HG03196 (cell line): ENCODE results near the gene DCTN5.
A peak's percentile ranks its signal among the peaks of the same experiment; 100 is the strongest.

Experiments used
- ATAC-seq: cut with Tn5 transposase; IDR thresholded peaks from one replicate; pipeline ENCODE4 v1.9.1; 2021; ENCODE audit not compliant: unreplicated experiment

DCTN5 gene

DNA sequence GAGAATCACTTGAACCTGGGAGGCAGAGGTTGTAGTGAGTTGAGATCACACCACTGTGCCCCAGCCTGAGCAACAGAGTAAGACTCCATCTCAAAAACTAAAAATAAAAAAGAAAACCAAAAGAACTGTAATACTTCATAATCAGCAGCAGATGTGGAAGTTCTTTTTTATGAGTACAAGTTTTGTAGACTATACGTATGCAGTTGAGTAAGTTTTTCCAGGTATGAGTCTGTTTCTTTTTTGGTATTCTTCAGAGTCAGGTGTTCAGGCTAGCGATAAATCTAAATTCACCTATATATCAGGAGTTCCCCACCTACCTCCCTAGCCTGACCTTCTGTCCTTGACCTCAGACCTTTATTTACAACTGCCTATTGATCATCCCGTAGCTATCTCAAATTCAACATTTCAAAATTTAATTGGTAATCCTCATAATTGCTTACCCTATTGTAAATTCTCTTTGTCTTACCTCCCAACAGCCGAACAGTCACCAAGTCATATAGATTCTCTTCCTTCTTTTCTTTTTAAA is 10.7 kb downstream of the DCTN5 start:
- no peak for ATAC-seq

DNA sequence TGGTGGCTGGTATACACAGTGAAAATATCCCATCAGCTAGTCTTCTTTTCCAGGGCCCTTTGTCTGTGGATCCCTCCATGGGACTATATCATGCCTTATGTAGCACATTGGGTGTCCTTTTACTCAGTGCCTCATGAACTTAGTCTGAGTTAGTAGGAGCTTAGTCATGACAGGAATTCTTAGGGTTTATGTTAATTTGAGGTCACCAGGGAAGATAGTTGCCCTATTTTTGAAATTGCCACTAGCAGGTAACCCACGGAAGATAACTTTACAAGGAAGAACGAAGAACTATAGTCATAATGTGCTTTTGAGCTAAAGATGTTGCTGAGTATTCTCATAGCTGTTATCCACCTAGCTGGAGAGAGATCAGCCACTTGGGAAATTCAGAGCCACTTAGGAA is 22.7 kb downstream of the DCTN5 start:
- no peak for ATAC-seq

DNA sequence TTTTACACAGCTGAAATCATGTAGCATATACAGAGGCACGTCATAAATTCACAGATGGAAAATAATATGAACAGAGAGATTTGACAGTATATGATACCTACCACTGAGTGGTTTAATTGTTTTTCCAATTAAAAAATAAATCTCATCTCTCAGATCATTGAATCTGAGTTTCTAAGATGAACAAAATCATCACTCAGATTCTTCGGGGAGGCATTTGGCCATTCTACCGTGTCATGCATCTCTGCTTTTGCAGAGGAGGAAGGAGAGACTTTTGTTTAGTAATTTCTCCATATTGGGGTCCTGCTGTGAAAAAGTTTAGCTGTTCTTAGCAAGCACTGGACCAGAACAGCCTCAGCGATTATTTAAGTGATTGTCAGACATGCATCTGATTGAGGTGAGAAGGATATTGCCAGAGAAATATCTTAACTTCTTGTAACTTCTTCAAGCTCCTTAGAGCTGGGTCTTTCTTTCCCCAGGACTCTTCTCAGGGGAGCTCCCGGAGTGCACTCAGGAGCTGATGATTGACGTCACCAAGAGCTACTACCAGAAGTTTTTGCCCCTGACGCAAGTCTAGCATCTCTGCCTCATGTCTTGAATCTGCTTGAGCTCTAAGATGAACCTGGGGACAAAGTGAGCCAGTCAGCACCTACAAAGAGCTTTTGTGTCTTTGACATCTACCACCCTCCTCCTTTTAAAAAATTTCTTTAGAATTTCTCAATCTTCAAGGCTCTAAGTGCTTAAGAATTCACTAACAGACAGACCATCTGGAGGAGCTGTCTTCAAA is 25.5 kb downstream of the DCTN5 start:
- no peak for ATAC-seq

GRCh38 chr16:23667355-23667659 is 26.0 kb downstream of the DCTN5 start:
- ATAC-seq = no peak

- no peak for ATAC-seq
Observed at GRCh38 chr16:23668225-23668624, 27.0 kb downstream of the DCTN5 start.

GRCh38 chr16:23668873-23669272 is 27.6 kb downstream of the DCTN5 start:
- no peak for ATAC-seq

DNA sequence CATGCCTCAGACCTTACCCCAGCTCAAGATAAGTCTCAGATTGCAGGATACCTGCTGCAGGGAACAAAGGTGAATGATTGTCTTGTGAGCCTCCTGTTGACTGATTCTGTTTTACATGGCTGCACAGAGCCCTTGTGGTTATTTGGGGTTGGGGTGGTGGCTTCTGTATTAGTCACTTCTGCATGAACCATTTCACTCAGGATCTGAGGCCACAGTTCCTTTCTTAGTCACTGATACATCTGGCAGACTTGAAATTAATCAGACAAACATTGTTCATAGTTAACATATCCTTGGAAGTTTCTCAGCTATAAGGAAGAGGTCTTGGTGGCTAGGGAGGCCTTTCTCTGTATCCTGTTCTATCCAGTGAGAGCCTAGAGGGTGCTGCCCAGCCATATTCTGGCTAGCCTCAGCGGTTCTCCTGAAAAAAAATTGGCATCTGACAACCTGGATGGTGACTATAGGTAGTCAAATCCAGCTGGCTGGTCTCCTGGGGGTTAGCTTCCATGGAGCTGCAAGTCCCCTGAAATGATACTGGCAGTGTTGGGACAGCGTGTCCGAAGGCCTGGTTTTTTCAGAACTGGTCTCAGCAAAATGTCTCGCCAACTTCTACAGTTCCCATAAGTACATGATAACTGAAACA is 29.0 kb downstream of the DCTN5 start:
- ATAC-seq = peak; percentile 82

- no peak for ATAC-seq
Observed at GRCh38 chr16:23673971-23674614, 32.8 kb downstream of the DCTN5 start.

GRCh38 chr16:23676924-23677480 is 35.7 kb downstream of the DCTN5 start:
- no peak for ATAC-seq

DNA sequence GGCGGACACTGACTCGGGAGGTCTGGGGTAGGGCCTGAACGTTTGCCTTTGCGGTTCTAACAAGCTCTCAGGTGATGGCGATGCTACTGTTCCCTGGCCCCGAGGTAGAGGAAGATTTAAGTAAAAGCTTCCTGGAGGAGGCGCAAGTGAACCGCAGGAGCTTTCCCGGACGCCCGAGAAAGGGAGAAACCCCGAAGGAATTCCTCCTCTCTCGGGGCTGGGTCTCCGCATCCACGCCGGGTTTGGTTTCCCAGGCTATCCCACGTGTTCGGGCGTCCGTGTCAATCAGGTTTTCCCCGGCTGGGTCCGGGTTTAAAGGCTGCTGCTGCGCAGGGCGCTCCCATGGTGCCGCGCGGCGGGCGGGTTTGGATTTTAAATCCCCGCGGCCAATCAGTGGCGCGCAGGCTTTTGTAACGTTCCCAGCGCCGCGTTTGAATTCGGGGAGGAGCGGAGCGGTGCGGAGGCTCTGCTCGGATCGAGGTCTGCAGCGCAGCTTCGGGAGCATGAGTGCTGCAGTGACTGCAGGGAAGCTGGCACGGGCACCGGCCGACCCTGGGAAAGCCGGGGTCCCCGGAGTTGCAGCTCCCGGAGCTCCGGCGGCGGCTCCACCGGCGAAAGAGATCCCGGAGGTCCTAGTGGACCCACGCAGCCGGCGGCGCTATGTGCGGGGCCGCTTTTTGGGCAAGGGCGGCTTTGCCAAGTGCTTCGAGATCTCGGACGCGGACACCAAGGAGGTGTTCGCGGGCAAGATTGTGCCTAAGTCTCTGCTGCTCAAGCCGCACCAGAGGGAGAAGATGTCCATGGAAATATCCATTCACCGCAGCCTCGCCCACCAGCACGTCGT is 37.4 kb downstream of the DCTN5 start, which contains the start of gene PLK1:
PLK1 (plus strand) TSS at position 460 of the 844 bp plus-strand sequence; CDS start at position 504, 44 bp downstream.
- ATAC-seq = peak; percentile 84

DNA sequence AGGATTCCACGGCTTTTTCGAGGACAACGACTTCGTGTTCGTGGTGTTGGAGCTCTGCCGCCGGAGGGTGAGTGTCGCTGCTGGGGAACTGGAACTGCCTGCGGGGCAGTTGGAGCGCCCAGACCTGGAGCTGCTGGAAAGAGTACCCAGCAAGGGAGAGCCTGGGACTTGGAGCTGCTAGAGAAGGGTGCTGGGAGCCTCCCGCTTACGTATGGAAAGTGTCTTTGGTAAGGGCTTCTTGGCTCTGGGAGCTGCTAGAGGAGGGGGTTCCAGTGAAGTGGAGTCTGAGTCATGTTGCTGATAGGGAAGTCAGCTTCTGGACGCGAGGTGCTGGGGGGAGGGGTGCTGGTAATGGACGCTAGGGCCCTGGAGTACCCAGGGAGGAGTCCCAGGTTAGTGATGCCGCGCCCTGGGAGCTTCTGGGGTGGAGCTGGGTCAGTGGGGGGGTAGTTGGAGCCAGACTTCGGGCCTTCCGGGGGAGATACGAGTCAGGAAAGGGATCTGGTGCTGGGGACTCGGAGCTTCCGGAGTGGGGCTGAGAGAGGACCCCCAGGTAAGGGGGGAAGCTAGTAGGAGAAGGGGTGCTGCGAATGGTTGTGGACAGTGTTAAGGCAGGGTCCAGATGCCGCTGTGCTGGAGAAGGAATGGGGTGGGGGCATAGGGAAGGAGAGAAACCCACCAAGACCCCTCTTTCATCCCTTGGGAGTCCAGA is 38.2 kb downstream of the DCTN5 start:
- no peak for ATAC-seq

GRCh38 chr16:23679986-23680336 is 38.7 kb downstream of the DCTN5 start:
- ATAC-seq = no peak

DNA sequence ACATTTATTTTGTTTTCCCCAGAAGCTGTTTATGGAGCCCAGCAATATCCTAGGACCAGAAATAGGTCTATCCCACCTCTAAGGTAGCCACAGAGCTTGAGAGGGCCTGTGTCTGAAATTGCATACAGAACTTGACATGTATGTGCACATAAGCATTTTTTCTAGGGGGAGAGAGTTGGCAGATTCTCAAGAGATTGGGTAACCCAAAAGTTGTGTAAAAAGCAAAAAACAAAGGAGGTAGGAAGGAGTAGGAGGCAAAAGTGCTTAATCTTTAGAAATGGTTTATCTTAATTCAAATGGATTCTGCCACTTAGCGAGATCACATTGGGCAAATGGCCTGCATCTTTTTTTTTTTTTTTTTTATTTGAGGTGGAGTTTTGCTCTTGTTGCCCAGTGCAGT is 40.9 kb downstream of the DCTN5 start:
- no peak for ATAC-seq

GRCh38 chr16:23683487-23683886 is 42.2 kb downstream of the DCTN5 start:
- ATAC-seq = no peak

GRCh38 chr16:23687034-23687808 is 46.0 kb downstream of the DCTN5 start:
- ATAC-seq = no peak

- ATAC-seq = no peak
Observed at GRCh38 chr16:23689442-23690187, 48.3 kb downstream of the DCTN5 start.

- no peak for ATAC-seq
Observed at GRCh38 chr16:23690771-23691482, 49.7 kb downstream of the DCTN5 start.
